HG03108 (cell line): ENCODE measurements around the gene CHCHD3.

Experiments
- ATAC-seq: cut with Tn5 transposase; IDR thresholded peaks from one replicate; pipeline ENCODE4 v1.9.1; 2021; ENCODE audit warnings: moderate library complexity; ENCODE audit not compliant: unreplicated experiment

CHCHD3 gene

DNA sequence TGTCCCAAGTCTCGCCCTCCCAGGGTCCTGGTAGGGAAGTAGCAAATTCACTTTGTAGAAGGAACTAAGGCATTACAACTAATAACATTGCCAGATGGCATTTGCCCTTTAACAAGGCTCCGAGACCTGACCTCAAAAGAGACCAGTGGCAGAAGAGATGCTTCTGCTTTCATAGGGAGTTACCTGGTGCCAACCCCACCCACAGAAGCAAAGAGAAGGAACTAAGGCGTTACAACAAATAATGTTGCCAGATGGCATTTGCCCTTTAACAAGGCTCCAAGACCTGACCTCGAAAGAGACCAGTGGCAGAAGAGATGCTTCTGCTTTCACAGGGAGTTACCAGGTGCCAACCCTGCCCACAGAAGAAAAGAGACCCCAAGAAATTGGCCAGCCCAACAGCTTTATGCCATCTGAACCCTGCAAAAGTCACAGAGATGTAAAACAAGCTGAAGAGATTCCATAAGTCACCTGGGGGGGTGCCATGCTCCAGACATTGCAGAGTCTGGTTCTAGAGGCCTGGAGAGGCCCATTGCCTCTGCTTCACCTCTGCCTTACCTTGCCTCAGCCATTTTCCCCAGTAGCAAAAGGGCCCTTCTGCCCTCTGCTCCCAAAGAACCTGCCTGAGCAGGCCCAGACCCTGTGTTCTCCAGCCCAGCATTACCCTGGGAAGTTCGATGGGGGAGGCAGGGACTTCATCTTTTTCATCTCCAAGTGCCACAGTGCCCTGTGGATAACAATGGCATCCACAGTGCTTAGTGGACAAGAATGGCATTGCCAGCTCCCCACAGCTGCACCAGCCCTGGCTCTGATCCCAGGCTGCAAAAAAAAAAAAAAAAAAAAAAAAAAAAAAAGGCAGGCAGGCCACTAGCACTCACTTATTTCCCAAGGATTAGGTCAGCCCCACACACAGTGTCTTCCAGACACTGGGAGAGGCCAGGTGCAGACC, 326.1 kb downstream of the CHCHD3 start:
- ATAC-seq, result no peak

DNA sequence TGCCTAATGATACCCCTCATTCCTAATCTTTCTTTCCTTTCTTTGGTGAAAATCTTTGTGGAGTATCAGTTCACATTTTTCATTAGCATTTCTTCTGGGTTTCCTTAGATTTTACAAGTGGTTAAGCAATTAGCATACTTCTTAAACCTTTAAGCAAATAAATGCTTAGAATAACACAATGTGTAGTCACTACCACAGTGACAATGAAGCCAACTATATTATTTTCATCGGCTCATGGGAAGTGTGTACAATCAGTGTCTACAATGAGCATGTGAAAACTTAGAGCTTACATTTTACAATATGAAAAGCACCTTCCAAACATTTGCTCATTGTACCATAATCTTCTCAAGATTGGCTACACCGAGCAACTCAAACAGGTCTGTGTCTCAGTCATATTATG, 329.5 kb downstream of the CHCHD3 start:
- no peak for ATAC-seq

DNA sequence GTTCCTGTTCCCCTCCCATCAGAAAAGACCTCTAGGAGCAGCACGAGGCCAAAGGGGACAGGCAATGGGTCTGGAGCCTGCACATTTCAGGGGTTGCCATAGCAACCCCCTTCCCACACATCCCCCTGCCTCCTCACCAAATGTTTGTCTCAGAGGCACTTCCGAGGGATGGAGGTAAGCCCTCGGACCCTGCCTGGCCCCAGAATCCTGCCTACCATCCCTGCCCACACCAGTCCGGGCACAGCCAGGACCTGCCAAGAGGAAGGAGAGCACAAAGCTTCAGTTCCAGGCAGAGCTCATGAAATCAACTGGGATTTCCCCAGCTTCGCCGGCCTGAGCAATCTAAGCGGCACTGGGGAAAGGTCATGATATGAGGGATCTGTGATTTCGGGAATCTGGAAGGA, 330.6 kb downstream of the CHCHD3 start:
- no peak for ATAC-seq

DNA sequence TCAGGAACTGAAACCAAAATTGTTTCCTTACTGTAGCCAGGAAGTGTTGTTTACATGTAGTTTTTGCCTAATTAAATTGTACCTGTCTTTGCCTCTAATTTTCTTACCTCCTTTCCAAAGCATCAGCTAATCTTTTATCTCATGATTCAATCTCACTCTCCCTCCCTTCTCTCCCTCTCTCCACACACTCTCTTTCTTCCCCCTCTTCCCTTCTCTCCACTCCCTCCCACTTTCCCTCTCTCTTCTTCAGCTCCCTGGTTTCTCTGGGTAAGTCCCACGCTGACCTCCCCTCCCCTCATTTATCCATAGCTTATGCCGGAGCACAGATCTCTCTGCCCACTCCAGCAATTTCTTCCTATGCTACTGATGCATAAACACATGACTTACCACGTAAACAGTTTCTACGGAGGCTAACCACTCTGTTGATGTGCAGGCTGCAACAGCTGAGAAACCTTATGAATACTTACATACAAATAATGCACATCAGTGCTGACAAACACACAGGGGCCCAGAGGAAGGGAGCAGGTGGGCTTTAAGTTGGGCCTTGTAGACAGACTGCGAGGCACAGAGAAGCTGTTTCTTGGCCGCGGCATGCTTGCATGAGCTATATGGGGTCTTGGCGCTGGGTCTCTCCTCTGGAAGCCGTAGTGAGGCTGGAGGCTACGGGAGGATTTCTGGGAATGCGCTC, 331.2 kb downstream of the CHCHD3 start:
- ATAC-seq, result no peak

DNA sequence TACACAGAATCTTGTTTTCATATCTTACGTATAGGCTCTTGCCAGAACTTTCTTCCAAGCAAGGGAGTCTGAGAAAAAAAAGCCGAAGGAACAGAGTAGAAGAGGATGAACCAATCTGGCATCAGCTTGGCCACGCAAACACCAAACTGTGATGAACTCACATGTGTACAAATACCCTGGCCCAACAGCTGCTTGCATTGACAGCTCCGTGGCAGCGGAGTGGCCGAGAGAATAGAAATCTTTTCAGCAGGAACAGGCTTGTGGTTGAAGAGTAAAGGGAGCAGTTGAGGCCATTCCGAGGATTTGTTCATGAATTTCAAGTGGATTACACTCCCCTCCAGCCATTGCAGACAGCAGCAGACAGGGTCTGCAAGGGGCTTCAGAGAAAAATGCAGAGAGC, 331.8 kb downstream of the CHCHD3 start:
- no peak for ATAC-seq

DNA sequence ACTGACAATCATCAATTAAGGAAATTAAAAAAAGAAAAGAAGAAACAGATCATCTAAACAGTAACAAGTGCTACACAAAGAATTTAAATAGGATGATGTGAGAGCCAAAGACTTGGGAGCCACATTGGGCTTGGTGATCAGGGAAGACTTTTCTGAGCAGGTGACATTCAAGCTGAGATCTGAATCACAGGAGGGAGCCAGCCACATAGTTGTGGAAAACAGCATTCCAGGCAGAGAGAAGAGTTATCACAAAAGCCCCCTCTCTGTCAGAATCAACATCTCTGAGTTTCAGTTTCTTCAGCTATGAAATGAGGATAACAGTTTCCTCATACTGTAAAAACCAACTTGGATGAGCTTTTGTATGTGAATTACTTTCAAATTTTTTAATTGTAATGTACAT, 336.4 kb downstream of the CHCHD3 start:
- no peak for ATAC-seq

DNA sequence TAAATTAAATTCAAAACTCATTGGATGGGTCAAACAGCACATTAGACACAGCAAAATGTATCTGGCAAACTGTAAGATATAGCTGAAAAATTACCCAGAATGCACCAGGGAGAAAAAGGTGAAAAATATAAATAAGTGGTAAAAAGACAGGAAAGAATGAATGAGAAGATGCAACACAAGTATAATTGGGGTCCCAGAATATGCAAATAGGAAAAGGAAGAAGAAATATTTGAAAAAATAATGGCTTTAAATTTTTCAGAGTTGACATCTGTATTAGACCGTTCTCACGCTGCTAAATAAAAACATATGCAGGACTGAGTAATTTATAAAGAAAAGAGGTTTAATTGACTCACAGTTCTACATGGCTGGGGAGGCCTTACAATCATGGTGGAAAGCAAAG, 337.9 kb downstream of the CHCHD3 start:
- ATAC-seq, result no peak

DNA sequence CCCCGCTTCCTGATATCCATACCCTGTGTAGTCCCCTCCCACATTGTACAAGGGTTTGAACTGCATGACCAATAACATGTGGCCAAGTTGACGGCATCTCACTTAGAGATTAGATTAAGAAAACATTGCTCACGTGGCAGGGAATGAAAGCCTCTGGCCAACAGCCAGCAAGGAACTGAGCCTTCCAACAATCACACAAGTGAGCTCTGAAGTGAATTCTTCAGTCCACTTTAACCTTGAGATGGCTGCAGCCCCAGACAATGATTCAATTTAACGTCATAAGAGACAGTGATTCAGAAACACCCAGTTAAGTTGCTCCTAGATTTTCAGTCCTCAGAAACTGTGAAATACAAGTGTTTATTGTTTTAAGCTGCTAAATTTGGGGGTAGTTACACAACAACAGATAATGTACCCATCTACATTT, 339.7 kb downstream of the CHCHD3 start:
- ATAC-seq, result no peak

DNA sequence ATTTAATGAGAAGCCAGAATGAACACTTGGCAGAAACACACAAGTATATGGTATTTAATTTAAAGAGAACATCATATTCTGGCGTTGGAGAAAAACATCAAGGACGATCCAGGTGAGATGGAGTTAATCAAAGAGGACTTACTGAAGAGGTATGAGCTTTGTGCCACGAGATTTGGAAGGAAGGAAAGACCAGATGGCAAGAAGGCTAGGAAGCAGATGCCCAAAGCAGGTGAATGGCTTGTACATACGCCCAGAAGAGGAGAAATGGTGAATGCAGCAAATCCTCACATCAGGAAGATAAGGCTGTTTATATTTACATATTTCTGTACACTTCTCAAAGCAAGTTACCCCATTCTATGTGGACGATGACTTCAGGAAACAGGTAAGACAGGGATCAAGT, 341.7 kb downstream of the CHCHD3 start:
- no peak for ATAC-seq

DNA sequence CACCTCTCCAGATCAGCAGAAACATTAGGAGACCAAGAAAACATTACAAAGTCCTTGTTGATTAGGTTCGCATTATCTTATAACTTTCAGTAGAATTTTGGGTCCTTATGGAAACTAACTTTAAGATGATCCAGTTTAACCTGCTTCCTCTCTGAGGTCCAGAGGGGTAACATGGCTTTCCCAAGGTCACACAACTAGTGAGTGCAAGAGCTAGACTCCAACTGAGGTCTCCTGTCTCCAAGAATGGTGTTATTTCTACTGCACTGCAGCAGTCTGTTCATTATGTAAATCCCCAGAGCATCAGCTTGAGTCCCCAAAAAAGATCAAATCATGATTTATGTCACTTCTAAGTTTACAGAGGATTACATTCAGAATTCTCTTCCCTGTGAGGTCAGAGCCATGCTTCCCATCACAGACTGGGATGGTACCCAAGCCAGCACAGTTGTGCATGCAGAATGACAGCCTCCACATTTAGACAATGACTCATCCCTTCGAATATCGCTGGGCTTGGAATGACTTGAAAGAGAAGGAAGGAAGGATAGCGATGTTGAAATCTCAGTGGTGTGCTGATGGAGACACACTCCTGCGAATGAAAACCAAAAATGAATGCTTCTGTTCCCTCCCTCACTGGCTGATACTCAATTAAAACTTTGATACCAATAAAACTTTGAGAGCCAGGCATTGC, 342.5 kb downstream of the CHCHD3 start:
- no peak for ATAC-seq

DNA sequence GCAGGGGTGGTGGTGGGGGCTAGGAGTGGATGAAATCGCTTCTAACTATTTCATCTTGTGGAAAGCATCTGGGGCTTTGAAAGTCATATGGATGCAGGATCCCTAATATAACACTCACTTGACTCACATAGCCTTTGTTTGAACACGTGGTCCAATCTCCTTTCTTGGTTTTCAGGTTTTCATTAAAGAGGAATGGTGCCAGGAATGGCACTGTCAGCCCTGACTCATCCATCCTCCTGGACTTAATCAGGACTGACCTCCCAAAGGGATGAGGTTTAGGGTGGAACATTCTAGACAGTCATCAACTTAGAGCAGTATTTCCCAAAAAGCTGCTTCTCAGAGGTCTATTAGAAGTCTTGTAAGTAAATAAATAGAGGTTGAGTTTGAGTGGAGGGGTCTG, 343.6 kb downstream of the CHCHD3 start:
- ATAC-seq, result no peak

DNA sequence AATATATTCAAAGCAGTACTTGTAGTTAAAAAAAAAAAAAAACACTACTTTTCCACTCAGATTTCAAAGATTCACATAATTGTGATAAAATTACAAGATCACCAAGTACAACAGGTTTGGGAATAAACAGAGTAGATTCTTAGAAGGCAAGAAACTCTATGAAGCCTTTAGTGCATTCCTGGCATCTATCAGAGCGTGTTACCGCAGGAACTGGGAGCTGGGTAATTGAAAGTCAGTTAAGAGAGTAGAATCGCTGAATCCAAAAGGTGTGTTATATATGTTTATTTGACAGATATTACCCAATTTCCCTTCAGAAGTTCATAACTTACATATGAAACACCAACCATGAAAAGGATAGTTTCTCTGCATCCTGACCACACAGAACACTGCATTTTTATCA, 346.4 kb downstream of the CHCHD3 start:
- ATAC-seq, result no peak
